Spleen (tissue), 11 donors: ENCODE data around the gene RBBP7. TPM values are rescaled to one million over a fixed set of nuclear protein-coding genes. Genes with fewer than 3 reads are reported as not detected.

Experiments
- DNase-seq: peaks from one replicate; pipeline ENCODE4 v3.0.0-alpha.2; 2020
- H3K27ac ChIP-seq, 8 donors: fragments of 200-600 bp; sonication (generic) in 7 of 8; 1 replicate in 4 of 8; 2 replicates in 4 of 8; pipeline versions ENCODE4 v1.5.0 to v1.8.0; 2016 to 2021; ENCODE audit warnings: inconsistent platforms in 4 of 8, mild to moderate bottlenecking in 4 of 8, moderate library complexity in 1 of 8
- H3K27me3 ChIP-seq, 7 donors: fragments of 200-600 bp; sonication (generic) in 6 of 7; replicated peaks in 1 of 7; 1 replicate in 4 of 7; 2 replicates in 3 of 7; pipeline versions ENCODE4 v1.5.0 to v1.8.0; 2016 to 2021; ENCODE audit warnings: inconsistent platforms in 3 of 7, mild to moderate bottlenecking in 1 of 7
- H3K36me3 ChIP-seq, 6 donors: fragments of 200-600 bp; sonication (generic) in 5 of 6; 1 replicate in 4 of 6; 2 replicates in 2 of 6; pipeline versions ENCODE4 v1.5.0 to v1.8.0; 2016 to 2021; ENCODE audit warnings: inconsistent platforms in 2 of 6
- H3K4me1 ChIP-seq, 6 donors: fragments of 200-600 bp; sonication (generic) in 5 of 6; 1 replicate in 3 of 6; 2 replicates in 3 of 6; pipeline versions ENCODE4 v1.5.0 to v1.8.0; 2016 to 2021; ENCODE audit warnings: inconsistent platforms in 3 of 6
- H3K4me3 ChIP-seq, 8 donors: fragments of 200-600 bp; sonication (generic) in 7 of 8; 1 replicate in 4 of 8; 2 replicates in 4 of 8; pipeline versions ENCODE4 v1.5.0 to v1.8.0; 2016 to 2021; ENCODE audit warnings: inconsistent platforms in 4 of 8, mild to moderate bottlenecking in 4 of 8, moderate library complexity in 2 of 8
- H3K9me3 ChIP-seq, 8 donors: fragments of 200-600 bp; sonication (generic) in 7 of 8; 1 replicate in 4 of 8; 2 replicates in 4 of 8; pipeline versions ENCODE4 v1.5.0 to v1.8.0; 2016 to 2021; ENCODE audit warnings: inconsistent platforms in 4 of 8
- CTCF ChIP-seq, 11 experiments: fragments of 200-600 bp in 7 of 11; fragments of 450-650 bp in 4 of 11; sonication (generic) in 4 of 11; IDR thresholded peaks in 8 of 11; conservative IDR thresholded peaks in 3 of 11; 1 replicate in 7 of 11; 2 replicates in 4 of 11; pipeline versions ENCODE4 v1.4.0 to v1.8.0; 2016 to 2021; ENCODE audit warnings: antibody characterized with exemption in 11 of 11, inconsistent platforms in 4 of 11, mild to moderate bottlenecking in 1 of 11
- POLR2A ChIP-seq, 3 donors: fragments of 450-650 bp; IDR thresholded peaks; one replicate each; pipeline ENCODE4 v1.5.1; 2017; ENCODE audit warnings: antibody characterized with exemption in 3 of 3, mild to moderate bottlenecking in 1 of 3
- POLR2AphosphoS5 ChIP-seq, 3 donors: sonication (generic); formaldehyde crosslinking; IDR thresholded peaks; one replicate each; pipeline ENCODE4 v1.5.1; 2017; ENCODE audit warnings: antibody characterized with exemption in 3 of 3
- WGBS, 5 donors: extraction: QIAGEN DNeasy Blood & Tissue Kit in 3 of 5; methylation state at CpG; one replicate each; pipeline versions ENCODE4 v1.1.5 to v1.1.7; 2013 to 2018; 5-methylcytosine and 5-hydroxymethylcytosine counted together
- intact Hi-C: fragments of 100-400 bp; cut with DNase I; formaldehyde crosslinking; loops from one replicate; pipeline ENCODE4 v1.15.0; 2023; ENCODE audit warnings: low total_unique reads
- polyA plus RNA-seq, 3 donors: library from polyadenylated mRNA; stranded (reverse); fragments of 200-250 nt; gene quantifications; one replicate each; pipeline ENCODE4 v1.2.1, GENCODE V29; 2013
- total RNA-seq, 7 donors: library from RNA; depleted of rRNA in 3 of 7; stranded (reverse); fragments of >200 nt in 3 of 7; fragmentation: NEBNext Ultra II Directional in 4 of 7; extraction: Animal tissue kit (Norgen Biotek cat#: 25700) in 4 of 7; gene quantifications; one replicate each; pipeline versions ENCODE4 v1.1.0 to v1.2.1, GENCODE V29; 2016 to 2021
- donor health status: healthy with polysubstance abuse.
- donor health status: DM: no; HTN: no; CAD: no; lungs with moderate emphysema.
- donor health status: DM: no; HTN: no; CAD: no.
- donor health status: Bipolar disorder and iron deficiency.
- donor health status: healthy.
- donor health status: DM: no; HTN: no; CAD: no.
- donor health status: DM: yes; HTN: yes; CAD: no.

Gene RBBP7
- total and polyA plus RNA-seq, 10 donors, result 68.5 to 132 (median 76.9) TPM

DNA sequence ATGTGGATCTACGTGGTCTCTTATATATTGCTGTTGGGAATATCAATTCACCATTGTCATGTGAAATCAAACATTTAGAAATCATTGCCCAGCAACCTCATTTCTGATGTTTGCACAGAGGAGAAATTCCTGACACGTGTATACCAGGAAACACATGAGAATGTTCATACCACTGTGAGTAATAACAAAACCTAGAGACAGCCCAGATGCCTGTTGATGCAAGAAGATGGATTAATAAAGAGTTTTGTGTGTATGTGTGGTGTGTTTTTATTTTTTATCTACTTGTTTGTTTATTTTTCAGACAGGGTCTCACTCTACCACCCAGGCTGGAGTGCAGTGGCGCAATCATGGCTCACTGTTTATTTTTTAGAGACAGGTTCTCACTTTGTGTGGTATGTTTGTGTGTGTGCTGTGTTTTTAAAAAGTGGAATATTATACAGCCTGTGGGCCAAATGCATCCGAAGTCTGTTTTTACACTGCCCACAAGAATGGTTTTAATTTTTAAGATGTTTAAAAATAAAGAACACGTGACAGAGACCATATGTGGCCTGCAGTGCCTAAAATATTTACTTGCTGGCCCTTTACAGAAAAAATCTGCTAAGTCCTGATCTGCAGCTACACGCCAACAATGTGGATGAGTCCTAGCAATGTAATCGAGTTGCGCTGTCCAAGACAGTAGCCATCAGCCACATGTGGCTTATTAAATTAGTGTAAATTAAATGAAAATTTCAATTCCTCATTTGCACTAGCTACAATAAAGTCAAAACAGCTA lies 44.7 kb downstream of the RBBP7 start:
- Histone ChIP-seq H3K4me1 (no peaks in the 10 kb centered on the region), H3K27me3 (no peaks in the 10 kb centered on the region), H3K27ac (no peak overlapping the region), H3K9me3 (no peaks in the 10 kb centered on the region), H3K4me3 (no peak overlapping the region), H3K36me3 (peaks cover 0 to 82% (median 48%) of the 10 kb centered on the region in 6 donors)
- TF ChIP-seq CTCF (IDR thresholded peaks at IDR 0.05 in 8 of 11, conservative IDR thresholded peaks at IDR 0.05 in 3 of 11) (no peak), POLR2A (IDR thresholded peaks at IDR 0.05) (no peak), POLR2AphosphoS5 (IDR thresholded peaks at IDR 0.05) (no peak)
- no peak for DNase-seq
- 81 to 92% (median 88%) methylated on average over 8 of the region's 8 CpGs for WGBS, 5 donors
- intact Hi-C loops, result loop anchor here (10.0 kb wide), 1 partner anchor 219 kb away; no protein-coding TSS in a partner anchor

DNA sequence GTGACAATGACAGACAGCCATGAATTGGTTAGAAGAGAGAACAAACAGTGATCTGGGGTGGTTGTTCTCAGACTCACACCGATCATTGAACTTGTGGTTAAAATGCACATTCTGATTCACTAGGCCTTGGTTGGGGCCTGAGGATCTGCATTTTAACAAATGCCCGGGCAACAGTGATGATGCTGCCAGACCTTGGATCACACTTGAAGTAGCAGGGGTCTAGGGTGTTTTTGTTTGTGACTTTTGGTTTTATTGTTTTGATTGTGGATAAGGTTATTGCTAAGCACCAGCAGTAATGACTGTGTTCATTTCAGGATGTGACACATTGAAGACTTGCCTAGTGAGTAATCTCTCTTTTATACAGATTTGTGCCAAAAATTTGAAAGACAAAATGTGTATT lies 47.4 kb downstream of the RBBP7 start:
- H3K9me3 ChIP-seq, result no peaks in the 10 kb centered on the region
- H3K4me3 ChIP-seq, result no peak overlapping the region
- DNase-seq, result no peak
- no peaks in the 10 kb centered on the region for H3K27me3 ChIP-seq
- 82 to 91% (median 84%) methylated on average over 2 of the region's 2 CpGs for WGBS, 5 donors
- intact Hi-C loops, result loop anchor here (10.0 kb wide), 1 partner anchor 222 kb away; no protein-coding TSS in a partner anchor
- H3K36me3 ChIP-seq, result peaks cover 0 to 79% (median 48%) of the 10 kb centered on the region in 6 donors
- H3K27ac ChIP-seq, result no peak overlapping the region
- TF ChIP-seq POLR2AphosphoS5 (IDR thresholded peaks at IDR 0.05) (no peak), CTCF (IDR thresholded peaks at IDR 0.05 in 8 of 11, conservative IDR thresholded peaks at IDR 0.05 in 3 of 11) (no peak), POLR2A (IDR thresholded peaks at IDR 0.05) (no peak)
- H3K4me1 ChIP-seq, result no peaks in the 10 kb centered on the region

DNA sequence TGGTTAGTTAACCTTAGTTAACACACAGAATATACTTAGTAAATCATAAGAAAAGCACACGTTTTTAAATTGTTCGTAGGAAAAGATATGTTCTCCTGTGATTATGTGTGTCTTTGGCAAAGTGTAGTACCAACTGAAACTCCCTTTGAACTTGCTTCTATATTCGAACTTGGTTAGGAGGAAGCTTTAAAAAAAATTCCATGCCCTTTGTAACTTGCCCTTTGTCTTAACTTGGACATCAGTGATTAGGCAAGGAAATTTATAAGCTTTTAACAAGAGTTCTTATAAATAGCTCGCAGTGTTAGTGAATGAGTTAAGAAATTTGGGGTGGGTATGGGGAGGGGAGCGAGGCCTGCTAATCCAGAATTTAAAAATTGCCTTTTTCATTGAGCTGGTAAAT lies 50.5 kb downstream of the RBBP7 start:
- H3K4me1 ChIP-seq, result no peaks in the 10 kb centered on the region
- peaks cover 0 to 71% (median 44%) of the 10 kb centered on the region in 6 donors for H3K36me3 ChIP-seq
- no peak overlapping the region for H3K27ac ChIP-seq
- H3K4me3 ChIP-seq, result no peak overlapping the region
- WGBS, 5 donors, result 74 to 87% (median 84%) methylated on average over 5 of the region's 5 CpGs
- DNase-seq, result no peak
- TF ChIP-seq POLR2AphosphoS5 (IDR thresholded peaks at IDR 0.05), result no peak
- intact Hi-C loops, result loop anchor here (10.0 kb wide), 1 partner anchor 225 kb away; no protein-coding TSS in a partner anchor
- no peaks in the 10 kb centered on the region for H3K27me3 ChIP-seq
- no peaks in the 10 kb centered on the region for H3K9me3 ChIP-seq

- 55 to 89% (median 87%) methylated on average over 1 of the region's 1 CpG for WGBS, 5 donors
- intact Hi-C loops, result no loop called here
- Histone ChIP-seq H3K27ac (peak overlapping the region in 3 of 8 donors; percentile 10 to 45 (median 30)), H3K4me1 (no peaks in the 10 kb centered on the region), H3K27me3 (no peaks in the 10 kb centered on the region), H3K4me3 (no peak overlapping the region), H3K9me3 (no peaks in the 10 kb centered on the region), H3K36me3 (peaks cover 0 to 37% (median 6%) of the 10 kb centered on the region in 6 donors)
- TF ChIP-seq CTCF (IDR thresholded peaks at IDR 0.05 in 8 of 11, conservative IDR thresholded peaks at IDR 0.05 in 3 of 11) (no peak), POLR2AphosphoS5 (IDR thresholded peaks at IDR 0.05) (no peak), POLR2A (IDR thresholded peaks at IDR 0.05) (no peak)
- DNase-seq, result no peak
Measured at GRCh38 chrX:16814597-16814996, 55.6 kb downstream of the RBBP7 start.
